ENCODE results near the gene NTN1.

- TF ChIP-seq CTCF (conservative IDR thresholded peaks at IDR 0.05) (no peak), EZH2 (IDR thresholded peaks at IDR 0.05; ENCODE audit: low read depth) (no peak)
Measured at GRCh38 chr17:9212376-9213302, 191.3 kb downstream of the NTN1 start.

All from PC-9 (cell line).